ENCODE data around the gene MPPED2. TPM values are rescaled to one million over a fixed set of nuclear protein-coding genes. Genes with fewer than 3 reads are reported as not detected.

Gene MPPED2
- total RNA-seq, 1 experiment from 2014 or later = 4.7 TPM

- Histone ChIP-seq H2BK120ac (ENCODE audit: low read depth, low read length, poor library complexity, severe bottlenecking) (no peak overlapping the region), H3K23me2 (ENCODE audit: insufficient read length, low read depth, low read length, poor library complexity, severe bottlenecking) (no peaks in the 10 kb centered on the region), H3K4ac (ENCODE audit: low read depth, low read length) (no peak overlapping the region), H2BK15ac (ENCODE audit: low read depth, low read length) (no peak overlapping the region), H3K9me3 (ENCODE audit: control insufficient read depth, low read depth, low read length) (no peaks in the 10 kb centered on the region), H2AFZ (ENCODE audit: low read length) (no peak overlapping the region), H3K56ac (ENCODE audit: insufficient read length, low read depth, low read length) (no peak overlapping the region), H2BK20ac (ENCODE audit: low read depth, low read length, poor library complexity, severe bottlenecking) (no peak overlapping the region), H3K4me1 (ENCODE audit: insufficient read depth, low read length) (no peaks in the 10 kb centered on the region), H2AK5ac (ENCODE audit: insufficient read length, low read length) (no peak overlapping the region), H4K20me1 (ENCODE audit: control insufficient read depth, insufficient read depth, insufficient read length) (no peaks in the 10 kb centered on the region), H3K9ac (ENCODE audit: extremely low read depth, insufficient read length, low read length) (no peak overlapping the region), H3K27ac (ENCODE audit: insufficient read length, low read depth, low read length) (no peak overlapping the region), H3K23ac (ENCODE audit: insufficient read length, low read depth, low read length) (no peak overlapping the region), H4K5ac (ENCODE audit: insufficient read length, low read depth, low read length) (no peak overlapping the region), H3K79me1 (ENCODE audit: insufficient read depth, low read depth, low read length, poor library complexity, severe bottlenecking) (no peaks in the 10 kb centered on the region), H2BK12ac (ENCODE audit: insufficient read length, low read depth, low read length) (no peak overlapping the region), H3K4me2 (ENCODE audit: insufficient read depth, insufficient read length, low read length) (no peak overlapping the region), H3T11ph (ENCODE audit: low read length) (no peak overlapping the region), H3K18ac (ENCODE audit: insufficient read length, low read depth, low read length) (no peak overlapping the region), H3K27me3 (ENCODE audit: insufficient read depth, low read length) (no peaks in the 10 kb centered on the region), H2BK5ac (ENCODE audit: insufficient read length, low read length) (no peak overlapping the region), H4K8ac (replicated peaks; ENCODE audit: insufficient read length, low read depth, low read length) (no peak overlapping the region), H3K14ac (ENCODE audit: insufficient read depth, low read length) (no peak overlapping the region), H4K91ac (ENCODE audit: insufficient read length, low read depth, low read length) (no peak overlapping the region), H3K79me2 (ENCODE audit: insufficient read depth, low read length) (no peaks in the 10 kb centered on the region)
- Mint-ChIP-seq H3K4me3 (no peak overlapping the region), H3K27me3 (ENCODE audit: low read depth) (peaks cover 19% of the 10 kb centered on the region), H3K27ac (no peak overlapping the region), H3K36me3 (ENCODE audit: insufficient read depth in 1 of 3, low read depth in 3 of 3) (no peaks in the 10 kb centered on the region; a peak in 2 of 7 replicates), H3K4me1 (peaks cover 6% of the 10 kb centered on the region in 2 experiments), H3K9me3 (no peaks in the 10 kb centered on the region)
- WGBS (ENCODE audit: extremely low coverage, insufficient read length, low lambda C conversion rate) = no CpG with 5 or more reads among the region's 6 CpGs
- DNase-seq = no peak
- TF ChIP-seq, protein P1, sequence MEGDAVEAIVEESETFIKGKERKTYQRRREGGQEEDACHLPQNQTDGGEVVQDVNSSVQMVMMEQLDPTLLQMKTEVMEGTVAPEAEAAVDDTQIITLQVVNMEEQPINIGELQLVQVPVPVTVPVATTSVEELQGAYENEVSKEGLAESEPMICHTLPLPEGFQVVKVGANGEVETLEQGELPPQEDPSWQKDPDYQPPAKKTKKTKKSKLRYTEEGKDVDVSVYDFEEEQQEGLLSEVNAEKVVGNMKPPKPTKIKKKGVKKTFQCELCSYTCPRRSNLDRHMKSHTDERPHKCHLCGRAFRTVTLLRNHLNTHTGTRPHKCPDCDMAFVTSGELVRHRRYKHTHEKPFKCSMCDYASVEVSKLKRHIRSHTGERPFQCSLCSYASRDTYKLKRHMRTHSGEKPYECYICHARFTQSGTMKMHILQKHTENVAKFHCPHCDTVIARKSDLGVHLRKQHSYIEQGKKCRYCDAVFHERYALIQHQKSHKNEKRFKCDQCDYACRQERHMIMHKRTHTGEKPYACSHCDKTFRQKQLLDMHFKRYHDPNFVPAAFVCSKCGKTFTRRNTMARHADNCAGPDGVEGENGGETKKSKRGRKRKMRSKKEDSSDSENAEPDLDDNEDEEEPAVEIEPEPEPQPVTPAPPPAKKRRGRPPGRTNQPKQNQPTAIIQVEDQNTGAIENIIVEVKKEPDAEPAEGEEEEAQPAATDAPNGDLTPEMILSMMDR (conservative IDR thresholded peaks at IDR 0.05) = no peak
Observed at GRCh38 chr11:30414806-30415205, 171.3 kb downstream of the MPPED2 start.

All from H9 (cell line).